Activated B cell treated with CpG ODN at 0.5 μM for 24 hours (primary cell): ENCODE data around the gene RADIL. TPM values are rescaled to one million over a fixed set of nuclear protein-coding genes. Genes with fewer than 3 reads are reported as not detected.

ENCODE experiments used
- ATAC-seq: fragments of 200-7000 bp; cut with Tn5 transposase; one replicate; pipeline ENCODE4 v1.10.0; 2021; ENCODE audit warnings: low read depth, mild to moderate bottlenecking, moderate library complexity
- CTCF ChIA-PET: fragments of 350-600 bp; sonication (Branson Sonifier 250); formaldehyde crosslinking; loops from one replicate; lab custom pipeline; 2021; ENCODE audit warnings: antibody characterized with exemption; lab: Charles Lee
- POLR2A ChIA-PET: fragments of 350-600 bp; sonication (Branson Sonifier 250); formaldehyde crosslinking; loops from one replicate; lab custom pipeline; 2021; ENCODE audit warnings: antibody characterized with exemption; lab: Charles Lee
- DNase-seq: peaks from one replicate; pipeline ENCODE4 v3.0.0; 2022
- H3K27ac Mint-ChIP-seq: one replicate; pipeline ENCODE4 v1.8.0; 2020; ENCODE audit warnings: mixed read lengths
- H3K27me3 Mint-ChIP-seq: one replicate; pipeline ENCODE4 v1.8.0; 2021; ENCODE audit warnings: mixed read lengths
- H3K36me3 Mint-ChIP-seq: one replicate; pipeline ENCODE4 v1.8.0; 2021; ENCODE audit warnings: low read depth, mixed read lengths
- H3K4me1 Mint-ChIP-seq: one replicate; pipeline ENCODE4 v1.8.0; 2021; ENCODE audit warnings: mixed read lengths
- H3K4me3 Mint-ChIP-seq: one replicate; pipeline ENCODE4 v1.8.0; 2020; ENCODE audit warnings: mild to moderate bottlenecking, mixed read lengths
- H3K9me3 Mint-ChIP-seq: one replicate; pipeline ENCODE4 v1.8.0; 2020; ENCODE audit warnings: mixed read lengths
- intact Hi-C: fragments of 100-400 bp; cut with micrococcal nuclease; formaldehyde crosslinking; loops from one replicate; pipeline ENCODE4 v1.15.1; 2024
- total RNA-seq: library from RNA; stranded (reverse); gene quantifications from 2 replicates; pipeline ENCODE4 v1.2.3, GENCODE V29; 2022
- TF ChIP-seq, protein P1 (sequence below): fragments of 200-600 bp; IDR thresholded peaks from one replicate; pipeline ENCODE4 v1.8.0; 2022; ENCODE audit warnings: antibody characterized with exemption, mild to moderate bottlenecking

The RADIL gene
- total RNA-seq, 1 donor from 2014 or later: not detected

DNA sequence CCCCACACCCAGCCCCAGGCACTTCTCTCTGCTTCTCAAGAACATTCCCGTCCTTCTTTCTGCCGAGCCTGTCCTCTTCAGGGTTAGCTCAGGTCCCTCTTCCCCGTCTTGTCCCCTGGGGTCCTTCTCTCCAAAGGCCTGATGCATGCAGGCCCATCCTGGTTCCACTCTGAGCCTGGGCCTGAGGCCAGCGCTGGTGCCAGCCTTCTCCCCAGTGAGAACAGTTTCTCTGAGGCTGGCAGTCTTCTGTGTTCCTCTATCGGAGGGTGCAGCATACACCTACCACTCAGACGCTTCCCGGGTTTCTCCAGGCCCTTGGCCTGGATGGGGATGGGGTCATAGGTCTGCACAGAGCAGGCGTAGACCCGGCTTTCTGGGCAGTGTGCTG is 93.4 kb downstream of the RADIL start:
- H3K27ac Mint-ChIP-seq: no peak overlapping the region
- CTCF ChIA-PET: no interaction called here

DNA sequence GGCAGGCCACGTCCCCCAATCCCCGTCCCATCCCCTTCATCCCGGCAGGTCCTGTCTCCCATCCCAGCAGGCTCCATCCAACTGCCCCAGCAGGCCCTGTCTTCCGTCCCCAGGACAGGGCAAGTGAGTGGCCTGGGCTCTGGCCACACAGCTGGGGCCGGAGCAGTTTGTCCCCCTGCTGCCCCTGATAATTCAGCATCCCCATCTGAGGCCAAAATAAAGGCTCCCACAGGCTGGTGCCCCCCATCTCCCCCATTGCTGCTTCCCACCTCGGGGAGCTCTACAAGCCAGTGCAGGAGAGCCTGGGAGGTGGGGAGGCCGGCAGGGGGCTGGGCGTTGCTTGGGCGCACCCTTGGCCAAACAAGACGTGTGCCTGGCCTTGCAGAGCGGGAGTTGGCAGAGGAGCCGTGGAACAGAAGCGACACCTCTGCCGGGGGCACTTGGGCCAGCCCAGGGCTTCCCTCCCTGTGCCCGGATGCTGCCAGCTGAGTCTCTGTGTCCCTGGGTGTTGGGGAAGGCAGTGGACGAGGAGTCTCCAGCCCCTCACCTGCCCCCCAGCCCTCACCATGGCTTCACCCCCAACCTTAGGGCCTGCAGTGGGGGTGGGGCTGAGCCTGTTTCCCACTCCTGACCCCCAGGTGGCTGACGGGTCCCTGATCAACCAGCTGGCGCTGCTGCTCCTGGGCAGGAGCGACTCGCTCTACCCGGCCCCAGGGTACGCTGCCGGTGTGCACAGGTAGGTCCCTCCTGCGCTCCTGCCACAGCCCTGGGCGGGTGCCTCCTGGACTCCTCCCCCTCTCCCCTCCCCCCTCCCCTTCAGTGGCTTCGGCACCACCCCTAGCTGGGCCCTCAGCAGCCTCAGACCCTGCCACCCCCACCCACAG is 94.1 kb downstream of the RADIL start:
- TF ChIP-seq, protein P1, sequence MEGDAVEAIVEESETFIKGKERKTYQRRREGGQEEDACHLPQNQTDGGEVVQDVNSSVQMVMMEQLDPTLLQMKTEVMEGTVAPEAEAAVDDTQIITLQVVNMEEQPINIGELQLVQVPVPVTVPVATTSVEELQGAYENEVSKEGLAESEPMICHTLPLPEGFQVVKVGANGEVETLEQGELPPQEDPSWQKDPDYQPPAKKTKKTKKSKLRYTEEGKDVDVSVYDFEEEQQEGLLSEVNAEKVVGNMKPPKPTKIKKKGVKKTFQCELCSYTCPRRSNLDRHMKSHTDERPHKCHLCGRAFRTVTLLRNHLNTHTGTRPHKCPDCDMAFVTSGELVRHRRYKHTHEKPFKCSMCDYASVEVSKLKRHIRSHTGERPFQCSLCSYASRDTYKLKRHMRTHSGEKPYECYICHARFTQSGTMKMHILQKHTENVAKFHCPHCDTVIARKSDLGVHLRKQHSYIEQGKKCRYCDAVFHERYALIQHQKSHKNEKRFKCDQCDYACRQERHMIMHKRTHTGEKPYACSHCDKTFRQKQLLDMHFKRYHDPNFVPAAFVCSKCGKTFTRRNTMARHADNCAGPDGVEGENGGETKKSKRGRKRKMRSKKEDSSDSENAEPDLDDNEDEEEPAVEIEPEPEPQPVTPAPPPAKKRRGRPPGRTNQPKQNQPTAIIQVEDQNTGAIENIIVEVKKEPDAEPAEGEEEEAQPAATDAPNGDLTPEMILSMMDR: no peak
- Mint-ChIP-seq H3K27me3 (no peaks in the 10 kb centered on the region), H3K27ac (no peak overlapping the region), H3K36me3 (peaks cover 56% of the 10 kb centered on the region), H3K4me1 (peaks cover 4% of the 10 kb centered on the region), H3K9me3 (no peaks in the 10 kb centered on the region), H3K4me3 (no peak overlapping the region)
- DNase-seq (no peak), ATAC-seq (no peak)
- CTCF ChIA-PET: no interaction called here
- POLR2A ChIA-PET: no interaction called here
- intact Hi-C loops: no loop called here

More for the DNA sequence above, 93.4 kb downstream of the RADIL start:
- POLR2A ChIA-PET: interaction anchor here (0.6 to 3.6 kb wide), 2 partner anchors 15 to 109 kb away, joined by 6 to 47 read pairs; partner anchors contain the start of gene AP5Z1
- Mint-ChIP-seq H3K4me3 (no peak overlapping the region), H3K36me3 (peaks cover 51% of the 10 kb centered on the region), H3K4me1 (peaks cover 4% of the 10 kb centered on the region), H3K9me3 (no peaks in the 10 kb centered on the region), H3K27me3 (no peaks in the 10 kb centered on the region)
- ATAC-seq: no peak
- no peak for DNase-seq
- intact Hi-C loops: no loop called here
- TF ChIP-seq, protein P1: no peak

DNA sequence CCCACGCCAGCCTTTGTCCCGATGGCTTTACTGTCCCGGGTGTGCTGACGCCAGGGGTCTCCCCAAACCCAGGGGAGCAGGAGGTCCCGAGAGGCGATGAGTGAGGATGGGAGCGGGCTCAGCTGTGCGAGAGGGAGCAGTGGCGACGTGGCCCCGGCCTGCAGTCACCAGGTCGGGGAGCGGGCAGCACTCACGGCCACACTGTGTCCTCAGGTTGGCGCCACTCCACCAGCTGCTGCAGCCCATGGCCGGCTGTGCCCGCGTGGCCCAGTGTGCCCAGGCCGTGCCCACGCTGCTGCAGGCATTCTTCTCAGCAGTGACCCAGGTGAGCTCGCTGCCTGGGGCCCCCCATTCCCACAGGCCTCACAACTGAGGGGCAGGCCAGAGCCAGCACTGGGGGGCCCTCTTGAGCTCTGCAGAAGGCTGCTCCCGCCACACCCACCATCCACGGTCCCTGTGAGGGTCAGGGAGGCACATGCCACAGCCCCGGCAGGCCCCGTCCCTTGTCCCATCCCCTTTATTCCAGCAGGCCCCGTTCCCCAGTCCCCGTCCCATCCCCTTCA is 94.8 kb downstream of the RADIL start:
- H3K27me3 Mint-ChIP-seq: no peaks in the 10 kb centered on the region
- no peak for DNase-seq
- peaks cover 60% of the 10 kb centered on the region for H3K36me3 Mint-ChIP-seq
- ChIA-PET CTCF (no interaction called here), POLR2A (no interaction called here)
- no peak for ATAC-seq
- TF ChIP-seq, protein P1: no peak
- H3K27ac Mint-ChIP-seq: no peak overlapping the region
- H3K4me1 Mint-ChIP-seq: peaks cover 4% of the 10 kb centered on the region
- intact Hi-C loops: no loop called here
- no peaks in the 10 kb centered on the region for H3K9me3 Mint-ChIP-seq
- H3K4me3 Mint-ChIP-seq: no peak overlapping the region

DNA sequence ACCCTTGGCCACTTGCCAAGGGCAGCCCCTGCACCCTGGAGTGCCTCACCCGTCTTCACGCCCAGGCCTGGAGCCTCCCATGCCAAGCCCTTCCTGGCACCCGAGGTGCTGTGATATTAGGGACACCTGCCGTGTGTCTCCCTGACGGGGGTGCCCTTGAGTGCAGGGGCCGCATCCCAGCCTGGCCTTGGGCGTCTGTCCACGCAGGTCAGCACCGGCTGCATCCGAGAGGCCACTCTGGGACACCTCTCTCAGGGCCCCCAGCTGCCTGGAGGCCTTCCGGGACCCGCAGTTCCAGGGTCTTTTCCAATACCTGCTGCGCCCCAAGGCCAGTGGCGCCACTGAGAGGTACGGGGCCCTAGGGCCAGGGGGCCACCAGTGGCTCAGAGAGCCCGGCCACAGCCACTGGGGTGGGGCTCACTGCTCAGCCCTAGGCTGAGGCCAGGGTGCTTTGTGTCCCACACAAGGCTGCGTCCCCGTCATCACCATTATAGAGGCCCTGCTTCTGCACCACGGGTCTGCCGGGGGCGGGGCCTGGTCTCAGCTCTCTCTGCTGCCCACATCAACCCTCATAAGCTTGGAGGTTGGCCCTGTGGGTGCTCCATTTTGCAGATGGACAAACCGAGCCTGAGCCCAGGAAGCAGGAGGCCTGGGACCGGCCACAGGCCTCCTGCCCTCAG is 95.4 kb downstream of the RADIL start:
- Mint-ChIP-seq H3K9me3 (no peaks in the 10 kb centered on the region), H3K27me3 (no peaks in the 10 kb centered on the region), H3K27ac (no peak overlapping the region), H3K4me3 (no peak overlapping the region), H3K4me1 (peaks cover 4% of the 10 kb centered on the region), H3K36me3 (peaks cover 61% of the 10 kb centered on the region)
- ATAC-seq: no peak
- TF ChIP-seq, protein P1: no peak
- CTCF ChIA-PET: no interaction called here
- intact Hi-C loops: no loop called here
- no peak for DNase-seq
- POLR2A ChIA-PET: no interaction called here

DNA sequence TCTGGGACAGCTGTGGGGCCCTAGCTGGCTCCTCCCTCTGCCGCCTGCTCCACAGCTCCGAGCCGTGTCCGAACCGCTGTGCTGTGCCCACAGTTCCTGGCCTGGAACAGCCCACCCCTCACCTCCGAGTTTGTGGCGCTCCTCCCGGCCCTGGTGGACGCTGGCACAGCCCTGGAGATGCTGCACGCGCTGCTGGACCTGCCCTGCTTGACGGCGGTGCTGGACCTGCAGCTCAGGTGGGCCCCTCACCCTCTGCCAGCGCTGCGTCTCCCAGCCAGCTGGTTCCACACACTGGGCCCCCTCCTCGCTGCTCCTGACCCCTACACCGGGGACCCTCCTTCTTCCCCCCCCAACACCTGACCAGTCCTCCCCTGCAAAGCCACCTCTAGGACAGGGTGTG is 96.0 kb downstream of the RADIL start:
- CTCF ChIA-PET: no interaction called here
- TF ChIP-seq, protein P1: no peak
- H3K4me3 Mint-ChIP-seq: no peak overlapping the region
- H3K9me3 Mint-ChIP-seq: no peaks in the 10 kb centered on the region
- no peak for DNase-seq
- POLR2A ChIA-PET: no interaction called here
- H3K4me1 Mint-ChIP-seq: peaks cover 4% of the 10 kb centered on the region
- ATAC-seq: no peak
- H3K27me3 Mint-ChIP-seq: no peaks in the 10 kb centered on the region
- intact Hi-C loops: no loop called here
- peaks cover 66% of the 10 kb centered on the region for H3K36me3 Mint-ChIP-seq
- H3K27ac Mint-ChIP-seq: no peak overlapping the region
